GM12875 (cell line): ENCODE data around the gene WNT8B.

Experiments
- H3K4me3 ChIP-seq: one replicate; pipeline ENCODE4 v1.5.1; 2011; ENCODE audit warnings: low read depth, low read length, control low read depth
- TF ChIP-seq, protein P1 (sequence below): IDR thresholded peaks from 2 replicates; pipeline ENCODE4 v1.5.1; 2011; ENCODE audit warnings: low read depth, mild to moderate bottlenecking, control low read depth, inconsistent platforms, low read length, moderate library complexity, borderline replicate concordance; ENCODE audit not compliant: insufficient read depth

Gene WNT8B

DNA sequence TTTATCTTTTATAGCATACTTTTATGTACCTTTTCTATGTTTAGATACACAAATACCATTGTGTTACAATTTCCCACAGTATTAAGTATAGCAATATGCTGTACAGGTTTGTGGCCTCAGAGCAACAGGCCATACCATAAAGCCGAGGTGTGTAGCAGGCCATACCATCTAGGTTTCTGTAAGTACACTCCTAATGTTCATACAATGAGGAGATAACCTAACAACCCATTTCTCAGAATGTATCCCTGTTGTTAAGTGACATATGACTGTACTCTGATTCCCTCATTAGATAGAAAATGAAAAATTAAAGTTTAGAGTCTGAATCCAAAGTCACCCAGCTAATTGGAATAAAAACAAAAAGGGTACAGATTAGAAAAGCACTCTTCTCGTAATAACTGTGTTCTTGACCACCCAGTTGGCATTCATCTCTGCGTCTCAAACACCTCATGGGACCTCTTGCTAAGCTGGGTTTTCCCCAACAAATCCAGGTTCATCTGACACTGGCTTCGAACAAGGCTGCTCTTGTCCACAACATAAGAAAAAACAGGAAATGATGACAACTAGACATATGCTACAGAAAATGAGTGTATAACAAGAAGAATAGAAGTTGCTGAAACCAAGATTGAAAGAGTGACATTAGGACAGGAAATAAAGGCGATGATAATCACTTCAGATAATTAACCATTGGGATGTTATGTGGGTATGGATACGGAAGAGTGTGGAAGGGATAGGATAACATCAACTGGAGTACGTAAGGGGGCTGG, 65.5 kb downstream of the WNT8B start:
- H3K4me3 ChIP-seq, result peak overlapping the region; percentile 97
- TF ChIP-seq, protein P1, sequence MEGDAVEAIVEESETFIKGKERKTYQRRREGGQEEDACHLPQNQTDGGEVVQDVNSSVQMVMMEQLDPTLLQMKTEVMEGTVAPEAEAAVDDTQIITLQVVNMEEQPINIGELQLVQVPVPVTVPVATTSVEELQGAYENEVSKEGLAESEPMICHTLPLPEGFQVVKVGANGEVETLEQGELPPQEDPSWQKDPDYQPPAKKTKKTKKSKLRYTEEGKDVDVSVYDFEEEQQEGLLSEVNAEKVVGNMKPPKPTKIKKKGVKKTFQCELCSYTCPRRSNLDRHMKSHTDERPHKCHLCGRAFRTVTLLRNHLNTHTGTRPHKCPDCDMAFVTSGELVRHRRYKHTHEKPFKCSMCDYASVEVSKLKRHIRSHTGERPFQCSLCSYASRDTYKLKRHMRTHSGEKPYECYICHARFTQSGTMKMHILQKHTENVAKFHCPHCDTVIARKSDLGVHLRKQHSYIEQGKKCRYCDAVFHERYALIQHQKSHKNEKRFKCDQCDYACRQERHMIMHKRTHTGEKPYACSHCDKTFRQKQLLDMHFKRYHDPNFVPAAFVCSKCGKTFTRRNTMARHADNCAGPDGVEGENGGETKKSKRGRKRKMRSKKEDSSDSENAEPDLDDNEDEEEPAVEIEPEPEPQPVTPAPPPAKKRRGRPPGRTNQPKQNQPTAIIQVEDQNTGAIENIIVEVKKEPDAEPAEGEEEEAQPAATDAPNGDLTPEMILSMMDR, result no peak

GRCh38 chr10:100528921-100529474, 66.2 kb downstream of the WNT8B start:
- H3K4me3 ChIP-seq, result peak overlapping the region; percentile 97
- TF ChIP-seq, protein P1, result no peak

DNA sequence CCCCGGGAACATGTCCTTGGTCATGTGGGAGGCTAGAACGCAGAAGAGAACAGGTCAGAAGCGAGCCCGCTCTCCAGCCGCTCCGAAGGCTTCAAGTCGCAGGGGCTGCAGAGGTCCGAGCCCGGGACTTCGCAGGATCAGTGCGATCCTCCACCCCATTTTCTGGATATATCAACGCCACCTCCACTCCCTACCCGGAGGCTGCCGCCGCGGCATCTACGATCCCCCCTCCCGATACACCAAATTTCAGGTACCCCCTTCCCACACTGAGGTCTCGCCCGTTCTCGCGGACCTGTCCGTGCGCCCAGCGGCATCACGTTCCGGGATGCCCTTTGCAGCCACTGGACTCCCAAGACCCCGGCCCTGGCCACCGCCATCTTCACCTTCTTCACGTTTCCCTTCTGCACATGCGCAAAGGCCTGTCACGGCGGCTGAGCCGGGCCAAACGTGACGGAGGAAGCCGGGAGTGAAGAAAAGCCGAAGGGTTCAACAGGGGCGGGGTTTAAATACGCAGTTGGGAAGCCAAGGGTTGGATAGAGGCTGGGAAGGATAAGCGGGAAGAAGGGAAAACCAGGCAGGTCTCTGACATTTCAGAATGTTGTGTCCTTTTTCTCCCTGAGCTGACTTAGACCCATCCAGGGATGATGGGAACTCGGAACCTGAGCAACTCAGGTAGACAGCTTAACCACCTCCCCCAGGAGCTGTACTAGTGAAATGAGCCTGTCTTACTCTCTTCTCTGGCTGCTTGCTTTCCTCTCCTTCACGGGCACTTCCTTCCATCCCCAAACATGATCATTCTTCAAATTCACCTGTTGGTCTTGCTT, 66.9 kb downstream of the WNT8B start, which contains the start of gene NDUFB8:
Gene NDUFB8, minus strand, starts transcription at position 397 of the 824 bp plus-strand sequence. Its CDS starts 20 bp downstream, at position 377.
- H3K4me3 ChIP-seq, result peak within 1 kb of the TSS; percentile 97
- TF ChIP-seq, protein P1, result no peak

- no peak overlapping the region for H3K4me3 ChIP-seq
- TF ChIP-seq, protein P1, result no peak
Measured at GRCh38 chr10:100531761-100532160, 69.0 kb downstream of the WNT8B start.
